IMR-90 (cell line): ENCODE results near the gene LIMCH1. TPM values are rescaled to one million over a fixed set of nuclear protein-coding genes. Genes with fewer than 3 reads are reported as not detected.

Experiments
- ATAC-seq: fragments of 200-7000 bp; cut with Tn5 transposase; 2 replicates; pipeline ENCODE4 v1.9.1; 2020; ENCODE audit warnings: low read depth, mild to moderate bottlenecking, moderate library complexity
- BruUV-seq: library from RNA; stranded (reverse); fragments of 400-500 nt; replicated peaks from 2 replicates; lab custom pipeline; 2021; lab: Mats Ljungman, UMichigan
- CTCF ChIA-PET: fragments of 300-600 bp; formaldehyde crosslinking; extraction: SDS; loops from one replicate; lab custom pipeline; 2021; ENCODE audit warnings: antibody characterized with exemption; lab: Yijun Ruan, JAX
- POLR2A ChIA-PET: fragments of 300-600 bp; sonication (Branson Sonifier 250); formaldehyde crosslinking; loops from one replicate; lab custom pipeline; 2022; ENCODE audit warnings: antibody characterized with exemption; ENCODE audit not compliant: unreplicated experiment; lab: Charles Lee
- DNase-seq: peaks from one replicate; pipeline ENCODE4 v3.0.0; 2013
- H2AFZ ChIP-seq: replicated peaks from 2 replicates; pipeline ENCODE3; 2013; ENCODE audit warnings: low read length, mild to moderate bottlenecking; ENCODE audit not compliant: poor library complexity
- H2AK5ac ChIP-seq: 2 replicates; pipeline ENCODE4 v1.6.1; 2013; ENCODE audit warnings: low read depth, low read length, inconsistent platforms
- H2AK9ac ChIP-seq: replicated peaks from 2 replicates; pipeline ENCODE3; 2013; ENCODE audit warnings: mild to moderate bottlenecking, low read depth, low read length, moderate library complexity; ENCODE audit not compliant: poor library complexity
- H2BK120ac ChIP-seq: 2 replicates; pipeline ENCODE4 v1.6.1; 2013; ENCODE audit warnings: low read depth, low read length, inconsistent platforms
- H2BK15ac ChIP-seq: 3 replicates; pipeline ENCODE4 v1.6.1; 2013; ENCODE audit warnings: low read depth, low read length, inconsistent platforms
- H2BK20ac ChIP-seq: 2 replicates; pipeline ENCODE4 v1.6.1; 2013; ENCODE audit warnings: low read depth, mild to moderate bottlenecking, inconsistent platforms, low read length, moderate library complexity
- H2BK5ac ChIP-seq: 2 replicates; pipeline ENCODE4 v1.6.1; 2013; ENCODE audit warnings: mild to moderate bottlenecking, low read depth, low read length, inconsistent platforms; ENCODE audit not compliant: poor library complexity, severe bottlenecking
- H3K14ac ChIP-seq: replicated peaks from 2 replicates; pipeline ENCODE4 v1.6.1; 2013; ENCODE audit warnings: low read depth, low read length, inconsistent platforms
- H3K18ac ChIP-seq: 2 replicates; pipeline ENCODE4 v1.6.1; 2013; ENCODE audit warnings: low read depth, low read length, control low read depth
- H3K23ac ChIP-seq: 2 replicates; pipeline ENCODE4 v1.6.1; 2013; ENCODE audit warnings: low read depth, low read length, inconsistent platforms
- H3K27ac ChIP-seq: 2 replicates; pipeline ENCODE4 v1.5.1; 2013; ENCODE audit warnings: mild to moderate bottlenecking, control low read depth, low read length; ENCODE audit not compliant: insufficient read depth
- H3K27me3 ChIP-seq: 2 replicates; pipeline ENCODE4 v1.6.1; 2013; ENCODE audit warnings: low read length; ENCODE audit not compliant: control insufficient read depth, insufficient read depth
- H3K36me3 ChIP-seq: 2 replicates; pipeline ENCODE4 v1.6.1; 2013; ENCODE audit warnings: low read length, mixed read lengths; ENCODE audit not compliant: control insufficient read depth, insufficient read depth
- H3K4ac ChIP-seq: 2 replicates; pipeline ENCODE4 v1.6.1; 2013; ENCODE audit warnings: low read depth, low read length, inconsistent platforms
- H3K4me1 ChIP-seq: 2 replicates; pipeline ENCODE4 v1.6.1; 2013; ENCODE audit warnings: low read length, mixed read lengths; ENCODE audit not compliant: control insufficient read depth, insufficient read depth
- H3K4me2 ChIP-seq: 2 replicates; pipeline ENCODE4 v1.6.1; 2013; ENCODE audit warnings: low read depth, mild to moderate bottlenecking, control low read depth, low read length, moderate library complexity
- H3K4me3 ChIP-seq: 2 replicates; pipeline ENCODE4 v1.5.1; 2013; ENCODE audit warnings: low read depth, mild to moderate bottlenecking, control low read depth, low read length, moderate library complexity; ENCODE audit not compliant: insufficient read depth
- H3K56ac ChIP-seq: 2 replicates; pipeline ENCODE4 v1.6.1; 2013; ENCODE audit warnings: low read length, inconsistent platforms; ENCODE audit not compliant: insufficient read depth; ENCODE audit errors: extremely low read depth
- H3K79me1 ChIP-seq, 2 experiments: 2 replicates each; pipeline ENCODE4 v1.6.1; 2013; ENCODE audit warnings: low read length in 2 of 2, inconsistent platforms in 1 of 2, low read depth in 1 of 2
- H3K9ac ChIP-seq: 2 replicates; pipeline ENCODE4 v1.6.1; 2013; ENCODE audit warnings: low read depth, low read length, control low read depth
- H3K9me1 ChIP-seq: 2 replicates; pipeline ENCODE4 v1.6.1; 2013; ENCODE audit warnings: low read length, inconsistent platforms; ENCODE audit not compliant: insufficient read depth
- H3K9me3 ChIP-seq: 2 replicates; pipeline ENCODE4 v1.6.1; 2013; ENCODE audit warnings: low read length; ENCODE audit not compliant: control insufficient read depth, insufficient read depth
- H4K20me1 ChIP-seq: 2 replicates; pipeline ENCODE4 v1.6.1; 2013; ENCODE audit warnings: low read length, inconsistent platforms; ENCODE audit not compliant: insufficient read depth
- H4K5ac ChIP-seq: 2 replicates; pipeline ENCODE4 v1.6.1; 2013; ENCODE audit warnings: mild to moderate bottlenecking, low read depth, low read length, control low read depth
- H4K8ac ChIP-seq, 2 experiments: 2 replicates each; pipeline ENCODE4 v1.6.1; 2013; ENCODE audit warnings: low read depth in 2 of 2, low read length in 2 of 2, control low read depth in 1 of 2, inconsistent platforms in 1 of 2
- H4K91ac ChIP-seq: 2 replicates; pipeline ENCODE4 v1.6.1; 2013; ENCODE audit warnings: low read depth, low read length, inconsistent platforms; ENCODE audit not compliant: insufficient read depth
- CEBPB ChIP-seq: IDR thresholded peaks from 2 replicates; pipeline ENCODE4 v1.6.1; 2012; ENCODE audit warnings: low read depth, low read length, improper control_type of control experiment
- MAFK ChIP-seq: IDR thresholded peaks from 2 replicates; pipeline ENCODE4 v1.6.1; 2012; ENCODE audit warnings: low read depth, low read length, improper control_type of control experiment
- NFE2L2 ChIP-seq: fragments of 150-350 bp; IDR thresholded peaks from 2 replicates; pipeline ENCODE4 v1.6.1; 2016; ENCODE audit warnings: low read depth, mild to moderate bottlenecking, low read length
- POLR2A ChIP-seq: IDR thresholded peaks from 2 replicates; pipeline ENCODE4 v1.6.1; 2012; ENCODE audit warnings: mild to moderate bottlenecking, low read depth, low read length
- RAD21 ChIP-seq: IDR thresholded peaks from 2 replicates; pipeline ENCODE4 v1.6.1; 2012; ENCODE audit warnings: low read length, improper control_type of control experiment
- RFX5 ChIP-seq: IDR thresholded peaks from 2 replicates; pipeline ENCODE4 v1.8.0; 2012; ENCODE audit warnings: low read depth, mild to moderate bottlenecking, low read length, moderate library complexity
- SMC3 ChIP-seq: fragments of 150-350 bp; IDR thresholded peaks from 2 replicates; pipeline ENCODE4 v1.6.1; 2016; ENCODE audit warnings: low read depth, mild to moderate bottlenecking, antibody characterized with exemption, low read length, moderate library complexity
- WGBS, 2 experiments: methylation state at CpG; one replicate each; pipeline versions ENCODE4 v1.1.5 to v1.1.7; 2013; ENCODE audit warnings: missing lambda C conversion rate in 2 of 2; ENCODE audit not compliant: insufficient read length in 1 of 2; ENCODE audit errors: extremely low coverage in 2 of 2; 5-methylcytosine and 5-hydroxymethylcytosine counted together
- dilution Hi-C: fragments of 300-500 bp; cut with HindIII; formaldehyde crosslinking; loops from one replicate; pipeline ENCODE4 v1.14.3; 2018; ENCODE audit warnings: low sequenced_read_pairs; ENCODE audit not compliant: unreplicated experiment
- in situ Hi-C: fragments of 300-500 bp; cut with MboI; formaldehyde crosslinking; loops from 3 replicates; pipeline ENCODE4 v1.14.3; 2019; ENCODE audit warnings: low sequenced_read_pairs, inconsistent platforms, mixed read lengths
- intact Hi-C: fragments of 100-400 bp; cut with micrococcal nuclease; formaldehyde crosslinking; loops from 2 replicates; pipeline ENCODE4 v1.10.0; 2022
- polyA plus RNA-seq, 3 experiments: library from polyadenylated mRNA; depleted of rRNA; stranded (reverse); fragments of >200 nt; gene quantifications; 2 replicates each; pipeline ENCODE4 v1.2.3, GENCODE V29; 2012; ENCODE audit warnings: low replicate concordance in 1 of 3
- total RNA-seq: library from RNA; depleted of rRNA; stranded (reverse); fragments of >200 nt; gene quantifications from 2 replicates; pipeline ENCODE4 v1.2.3, GENCODE V29; 2012
- TF ChIP-seq, protein P1 (sequence below): conservative IDR thresholded peaks from 2 replicates; pipeline ENCODE4 v1.5.1; 2012; ENCODE audit warnings: mild to moderate bottlenecking, low read depth, low read length, improper control_type of control experiment
- TF ChIP-seq, protein P2 (sequence below): fragments of 150-350 bp; IDR thresholded peaks from 2 replicates; pipeline ENCODE4 v1.6.1; 2017; ENCODE audit warnings: mild to moderate bottlenecking, antibody characterized with exemption, low read length, low read depth

Gene LIMCH1
- total and polyA plus RNA-seq, 2 of the 4 experiments (the other 2 are of a cell fraction) = 0.89 to 2.9 TPM

DNA sequence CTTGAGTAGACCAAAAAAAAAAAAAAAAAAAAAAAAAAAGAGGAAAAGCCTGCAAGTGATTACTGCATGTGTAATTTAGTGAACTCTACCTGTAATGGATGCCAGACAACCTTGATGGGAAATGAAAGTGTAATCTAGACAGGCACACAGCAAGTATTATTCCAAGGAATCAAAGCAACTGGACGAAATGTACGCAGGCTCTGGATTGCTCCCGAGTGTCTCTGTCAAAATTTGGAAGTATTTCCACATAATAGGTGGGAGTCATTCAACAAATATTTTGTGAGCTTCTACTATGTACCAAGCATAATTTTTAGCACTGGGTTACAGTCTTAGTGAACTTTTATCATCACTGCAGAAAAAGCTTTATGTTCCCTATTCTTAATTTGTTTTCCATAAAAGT, 64.2 kb downstream of the LIMCH1 start:
- H3K4me2 ChIP-seq = no peak overlapping the region
- ATAC-seq (no peak), DNase-seq (no peak)
- no peaks in the 10 kb centered on the region; the same call in 1 of the 2 replicates for H3K27me3 ChIP-seq
- no peak overlapping the region for H3K4me3 ChIP-seq
- no CpG with 5 or more reads among the region's 3 CpGs for WGBS, 2 experiments
- no peak overlapping the region for H4K91ac ChIP-seq
- no peaks in the 10 kb centered on the region for H3K36me3 ChIP-seq
- H2BK120ac ChIP-seq = no peak overlapping the region
- no peak overlapping the region for H2AK9ac ChIP-seq
- intact Hi-C loops = no loop called here
- BruUV-seq = no TSS peak
- no peak overlapping the region for H2BK5ac ChIP-seq
- H3K27ac ChIP-seq = no peak overlapping the region
- TF ChIP-seq CEBPB = no peak
- no peak for TF ChIP-seq SMC3
- TF ChIP-seq NFE2L2 = no peak
- TF ChIP-seq RAD21 = no peak
- no peak for TF ChIP-seq POLR2A
- TF ChIP-seq MAFK = no peak
- TF ChIP-seq, protein P1, sequence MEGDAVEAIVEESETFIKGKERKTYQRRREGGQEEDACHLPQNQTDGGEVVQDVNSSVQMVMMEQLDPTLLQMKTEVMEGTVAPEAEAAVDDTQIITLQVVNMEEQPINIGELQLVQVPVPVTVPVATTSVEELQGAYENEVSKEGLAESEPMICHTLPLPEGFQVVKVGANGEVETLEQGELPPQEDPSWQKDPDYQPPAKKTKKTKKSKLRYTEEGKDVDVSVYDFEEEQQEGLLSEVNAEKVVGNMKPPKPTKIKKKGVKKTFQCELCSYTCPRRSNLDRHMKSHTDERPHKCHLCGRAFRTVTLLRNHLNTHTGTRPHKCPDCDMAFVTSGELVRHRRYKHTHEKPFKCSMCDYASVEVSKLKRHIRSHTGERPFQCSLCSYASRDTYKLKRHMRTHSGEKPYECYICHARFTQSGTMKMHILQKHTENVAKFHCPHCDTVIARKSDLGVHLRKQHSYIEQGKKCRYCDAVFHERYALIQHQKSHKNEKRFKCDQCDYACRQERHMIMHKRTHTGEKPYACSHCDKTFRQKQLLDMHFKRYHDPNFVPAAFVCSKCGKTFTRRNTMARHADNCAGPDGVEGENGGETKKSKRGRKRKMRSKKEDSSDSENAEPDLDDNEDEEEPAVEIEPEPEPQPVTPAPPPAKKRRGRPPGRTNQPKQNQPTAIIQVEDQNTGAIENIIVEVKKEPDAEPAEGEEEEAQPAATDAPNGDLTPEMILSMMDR = no peak
- TF ChIP-seq RFX5 = no peak
- TF ChIP-seq, protein P2, sequence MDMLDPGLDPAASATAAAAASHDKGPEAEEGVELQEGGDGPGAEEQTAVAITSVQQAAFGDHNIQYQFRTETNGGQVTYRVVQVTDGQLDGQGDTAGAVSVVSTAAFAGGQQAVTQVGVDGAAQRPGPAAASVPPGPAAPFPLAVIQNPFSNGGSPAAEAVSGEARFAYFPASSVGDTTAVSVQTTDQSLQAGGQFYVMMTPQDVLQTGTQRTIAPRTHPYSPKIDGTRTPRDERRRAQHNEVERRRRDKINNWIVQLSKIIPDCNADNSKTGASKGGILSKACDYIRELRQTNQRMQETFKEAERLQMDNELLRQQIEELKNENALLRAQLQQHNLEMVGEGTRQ = no peak
- in situ Hi-C loops = no loop called here
- H4K8ac ChIP-seq = no peak overlapping the region
- no peak overlapping the region for H4K5ac ChIP-seq
- ChIA-PET POLR2A (no interaction called here), CTCF (interaction anchor here (1.2 kb wide), 1 partner anchor 60 kb away, joined by 3 read pairs; no protein-coding TSS in a partner anchor)
- dilution Hi-C loops = no loop called here
- no peak overlapping the region for H2AFZ ChIP-seq
- no peaks in the 10 kb centered on the region for H3K79me1 ChIP-seq
- H3K4me1 ChIP-seq = no peaks in the 10 kb centered on the region
- H3K18ac ChIP-seq = no peak overlapping the region; the same call in 1 of the 2 replicates
- no peak overlapping the region for H2BK15ac ChIP-seq
- no peak overlapping the region for H3K14ac ChIP-seq
- H2AK5ac ChIP-seq = no peak overlapping the region
- no peaks in the 10 kb centered on the region for H3K9me3 ChIP-seq
- H4K20me1 ChIP-seq = no peaks in the 10 kb centered on the region
- no peaks in the 10 kb centered on the region for H3K9me1 ChIP-seq
- no peak overlapping the region for H3K56ac ChIP-seq
- H3K23ac ChIP-seq = no peak overlapping the region
- no peak overlapping the region for H3K4ac ChIP-seq
- no peak overlapping the region for H3K9ac ChIP-seq
- no peak overlapping the region for H2BK20ac ChIP-seq
